Endothelial cell of umbilical vein (primary cell): ENCODE data around the gene ST8SIA1. TPM values are rescaled to one million over a fixed set of nuclear protein-coding genes. Genes with fewer than 3 reads are reported as not detected.
"Not testable (repeated sequence)": the region's sequence is repeated elsewhere in the genome, so short reads cannot be mapped to it uniquely, and the experiment has no call there.

Experiments
- BruUV-seq: library from RNA; stranded (reverse); fragments of 400-500 nt; replicated peaks from 2 replicates; lab custom pipeline; 2021; lab: Mats Ljungman, UMichigan
- CTCF ChIA-PET: fragments of 300-600, 350-600 bp; sonication (Branson Sonifier 250); formaldehyde crosslinking; loops from one replicate; lab custom pipeline; 2021; ENCODE audit warnings: antibody characterized with exemption, inconsistent platforms; lab: Charles Lee
- POLR2A ChIA-PET: fragments of 300-600, 350-600 bp; sonication (Branson Sonifier 250); formaldehyde crosslinking; loops from one replicate; lab custom pipeline; 2021; ENCODE audit warnings: antibody characterized with exemption, inconsistent platforms; lab: Charles Lee
- DNase-seq: peaks from one replicate; pipeline ENCODE4 v3.0.0-alpha.2; 2011; ENCODE audit warnings: low read depth, low spot score
- FAIRE-seq: peaks from 2 replicates; lab custom pipeline; 2011; peaks lifted over from hg19 to GRCh38; lab: Jason Lieb, UNC
- H2AFZ ChIP-seq: 2 replicates; pipeline ENCODE4 v1.6.0; 2012; ENCODE audit warnings: low read depth, low read length, control low read depth, inconsistent platforms
- H3K27ac ChIP-seq: 2 replicates; pipeline ENCODE4 v1.5.1; 2011; ENCODE audit warnings: low read depth, mild to moderate bottlenecking, control low read depth, low read length, moderate library complexity; ENCODE audit not compliant: insufficient read depth
- H3K27me3 ChIP-seq, 2 experiments: 2 replicates each; pipeline versions ENCODE4 v1.6.0 to v1.6.1; 2011; ENCODE audit warnings: low read length in 2 of 2, mixed read lengths in 1 of 2; ENCODE audit not compliant: control insufficient read depth in 2 of 2, insufficient read depth in 2 of 2
- H3K36me3 ChIP-seq, 2 experiments: 2 replicates in 1 of 2; 3 replicates in 1 of 2; pipeline ENCODE4 v1.5.1; 2011; ENCODE audit warnings: low read length in 2 of 2, mild to moderate bottlenecking in 1 of 2, moderate library complexity in 1 of 2; ENCODE audit not compliant: control insufficient read depth in 2 of 2, insufficient read depth in 2 of 2; ENCODE audit errors: extremely low read depth in 1 of 2
- H3K4me1 ChIP-seq: 3 replicates; pipeline ENCODE4 v1.5.1; 2011; ENCODE audit warnings: mild to moderate bottlenecking, low read length; ENCODE audit not compliant: control insufficient read depth, insufficient read depth; ENCODE audit errors: extremely low read depth
- H3K4me2 ChIP-seq: 2 replicates; pipeline ENCODE4 v1.6.1; 2011; ENCODE audit warnings: low read length, control low read depth, mixed read lengths; ENCODE audit not compliant: insufficient read depth
- H3K4me3 ChIP-seq, 3 experiments: fragments of 200-600 bp in 1 of 3; sonication (generic), shearing (Covaris generic) in 1 of 3; replicated peaks in 1 of 3; 2 replicates each; pipeline ENCODE4 v1.5.1; 2011 to 2016; ENCODE audit warnings: control low read depth in 3 of 3, low read length in 3 of 3, mild to moderate bottlenecking in 2 of 3, inconsistent platforms in 1 of 3, low read depth in 1 of 3, moderate library complexity in 1 of 3; ENCODE audit not compliant: insufficient read depth in 1 of 3
- H3K79me2 ChIP-seq: 2 replicates; pipeline ENCODE4 v1.6.0; 2012; ENCODE audit warnings: low read length, inconsistent platforms; ENCODE audit not compliant: control insufficient read depth, insufficient read depth
- H3K9ac ChIP-seq: replicated peaks from 2 replicates; pipeline ENCODE3; 2011; ENCODE audit warnings: low read length, control low read depth; ENCODE audit not compliant: insufficient read depth; ENCODE audit errors: extremely low read depth
- H3K9me1 ChIP-seq: replicated peaks from 3 replicates; pipeline ENCODE4 v1.6.0; 2011; ENCODE audit warnings: mild to moderate bottlenecking, low read length; ENCODE audit not compliant: control insufficient read depth, insufficient read depth; ENCODE audit errors: extremely low read depth
- H3K9me3 ChIP-seq: replicated peaks from 2 replicates; pipeline ENCODE4 v1.5.1; 2012; ENCODE audit warnings: low read length, inconsistent platforms; ENCODE audit not compliant: control insufficient read depth, insufficient read depth
- H4K20me1 ChIP-seq: replicated peaks from 2 replicates; pipeline ENCODE3; 2011; ENCODE audit warnings: mild to moderate bottlenecking, low read length; ENCODE audit not compliant: control insufficient read depth, insufficient read depth; ENCODE audit errors: extremely low read depth
- CTCF ChIP-seq, 2 donors: IDR thresholded peaks; 1 replicate in 1 of 2; 2 replicates in 1 of 2; pipeline ENCODE4 v1.5.1; 2011; ENCODE audit warnings: low read length in 2 of 2, mild to moderate bottlenecking in 2 of 2, moderate library complexity in 2 of 2, control low read depth in 1 of 2, inconsistent platforms in 1 of 2, low read depth in 1 of 2; ENCODE audit not compliant: insufficient read depth in 1 of 2; ENCODE audit errors: extremely low read depth in 1 of 2
- MYC ChIP-seq: IDR thresholded peaks from one replicate; pipeline ENCODE4 v1.6.1; 2011; ENCODE audit warnings: mild to moderate bottlenecking, low read depth, low read length
- dilution Hi-C: fragments of 300-500 bp; cut with MboI; formaldehyde crosslinking; loops from one replicate; pipeline ENCODE4 v1.15.0; 2019; ENCODE audit warnings: low sequenced_read_pairs; ENCODE audit not compliant: extremely low pct_ligation_motif_present
- intact Hi-C: fragments of 100-400 bp; cut with micrococcal nuclease; formaldehyde crosslinking; loops from one replicate; pipeline ENCODE4 v1.10.0; 2022
- polyA plus RNA-seq, 4 experiments: library from polyadenylated mRNA; depleted of rRNA in 3 of 4; stranded (reverse) in 3 of 4; unstranded in 1 of 4; fragments of >200 nt; gene quantifications; 2 replicates each; pipeline versions ENCODE4 v1.2.1 to v1.2.3, GENCODE V29; 2011 to 2012; ENCODE audit warnings: missing spikeins in 1 of 4
- total RNA-seq: library from RNA; stranded (reverse); gene quantifications from 2 replicates; pipeline ENCODE4 v1.2.3, GENCODE V29; 2021

The ST8SIA1 gene
- total and polyA plus RNA-seq, 2 donors (not counting 3 experiments of a cell fraction or from before 2014, with no cell fraction given): not detected

DNA sequence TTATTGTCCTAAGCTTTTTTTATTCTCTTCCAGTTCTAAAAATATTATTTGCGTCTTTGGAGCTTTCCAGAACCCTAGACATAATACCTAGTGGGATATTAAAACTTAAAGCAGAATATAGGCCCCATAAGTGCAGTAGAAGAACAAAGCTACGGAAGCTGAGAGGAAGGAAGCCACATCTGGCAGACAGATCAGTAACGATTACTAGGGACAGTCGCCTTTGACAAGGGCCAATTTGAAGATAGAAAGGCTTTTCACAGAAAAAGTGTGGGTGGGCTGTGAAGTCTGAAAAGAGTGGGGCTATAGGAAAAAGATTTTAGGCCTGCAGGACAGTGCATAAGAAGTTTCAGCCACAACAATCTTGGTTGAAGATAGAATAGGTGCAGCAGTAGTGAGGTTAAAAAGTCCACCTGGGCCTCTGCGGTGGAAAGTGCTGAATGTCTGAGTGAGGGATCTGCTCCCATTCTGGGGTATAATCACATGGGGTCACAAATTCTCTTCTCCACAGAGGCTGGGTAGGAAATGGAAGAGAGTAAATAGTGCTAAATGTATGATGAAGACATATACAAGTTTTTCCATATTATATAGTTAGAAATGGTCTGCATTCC, 174.0 kb downstream of the ST8SIA1 start:
- H3K9me1 ChIP-seq: no peaks in the 10 kb centered on the region
- ChIA-PET CTCF (no interaction called here), POLR2A (no interaction called here)
- H3K27ac ChIP-seq: no peak overlapping the region
- no peaks in the 10 kb centered on the region for H3K27me3 ChIP-seq
- no peaks in the 10 kb centered on the region for H3K79me2 ChIP-seq
- intact Hi-C loops (no loop called here), dilution Hi-C loops (no loop called here)
- no peaks in the 10 kb centered on the region for H3K36me3 ChIP-seq
- H3K9me3 ChIP-seq: no peaks in the 10 kb centered on the region
- H4K20me1 ChIP-seq: no peaks in the 10 kb centered on the region
- no peak overlapping the region for H3K4me3 ChIP-seq
- H2AFZ ChIP-seq: no peak overlapping the region
- no peak for DNase-seq
- no peak for FAIRE-seq
- no peak overlapping the region for H3K4me2 ChIP-seq
- no peaks in the 10 kb centered on the region for H3K4me1 ChIP-seq
- H3K9ac ChIP-seq: no peak overlapping the region
- TF ChIP-seq CTCF (IDR thresholded peaks at IDR 0.05; ENCODE audit: extremely low read depth in 1 of 2, insufficient read depth in 1 of 2, low read depth in 1 of 2, low read length in 2 of 2) (no peak), MYC (no peak)
- BruUV-seq: no TSS peak

GRCh38 chr12:22149286-22149685, 185.2 kb downstream of the ST8SIA1 start:
- H3K27me3 ChIP-seq, dilution Hi-C loops, H3K4me1 ChIP-seq, H3K4me2 ChIP-seq, POLR2A ChIA-PET, FAIRE-seq, BruUV-seq, H3K9me1 ChIP-seq, DNase-seq, H3K9me3 ChIP-seq, H3K36me3 ChIP-seq, intact Hi-C loops, H3K79me2 ChIP-seq, H3K9ac ChIP-seq, H2AFZ ChIP-seq, H3K27ac ChIP-seq, H4K20me1 ChIP-seq, CTCF ChIA-PET, H3K4me3 ChIP-seq: not testable (repeated sequence)

DNA sequence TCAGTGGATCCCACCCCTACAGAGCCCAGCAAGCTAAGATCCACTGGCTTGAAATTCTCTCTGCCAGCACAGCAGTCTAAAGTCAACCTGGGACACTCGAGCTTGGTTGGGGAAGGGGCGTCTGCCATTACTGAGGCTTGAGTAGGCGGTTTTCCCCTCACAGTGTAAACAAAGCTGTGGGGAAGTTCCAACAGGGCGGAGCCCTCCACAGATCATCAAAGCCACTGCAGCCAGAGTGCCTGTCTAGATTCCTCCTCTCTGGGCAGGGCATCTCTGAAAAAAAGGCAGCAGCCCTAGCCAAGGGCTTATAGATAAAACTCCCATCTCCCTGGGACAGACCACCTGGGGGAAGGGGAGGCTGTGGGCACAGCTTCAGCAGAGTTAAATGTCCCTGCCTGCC, 187.8 kb downstream of the ST8SIA1 start:
- H3K4me3 ChIP-seq, POLR2A ChIA-PET, H3K9me1 ChIP-seq, CTCF ChIA-PET, H3K9me3 ChIP-seq, H3K4me2 ChIP-seq, BruUV-seq, FAIRE-seq, DNase-seq, H3K4me1 ChIP-seq, H4K20me1 ChIP-seq, H3K9ac ChIP-seq, dilution Hi-C loops, intact Hi-C loops, H3K27ac ChIP-seq, H2AFZ ChIP-seq, H3K27me3 ChIP-seq, H3K79me2 ChIP-seq, H3K36me3 ChIP-seq: not testable (repeated sequence)
